A549 (cell line): ENCODE data around the gene ACVR1C. TPM values are rescaled to one million over a fixed set of nuclear protein-coding genes. Genes with fewer than 3 reads are reported as not detected.

Experiments used
- ATAC-seq, 2 experiments: fragments of 200-7000 bp in 1 of 2; fragments of >200 bp in 1 of 2; cut with Nextera tagmentation in 1 of 2; cut with Tn5 transposase in 1 of 2; 3 replicates each; pipeline versions ENCODE4 v1.8.0 to v1.9.1; 2018 to 2020; ENCODE audit warnings: mild to moderate bottlenecking in 1 of 2, moderate library complexity in 1 of 2
- CTCF ChIA-PET: fragments of 300-600 bp; sonication (Branson Sonifier 250); formaldehyde crosslinking; extraction: SDS; loops from one replicate; lab custom pipeline; 2021; ENCODE audit warnings: antibody characterized with exemption, inconsistent platforms; lab: Yijun Ruan, JAX
- POLR2A ChIA-PET: fragments of 350-600 bp; formaldehyde crosslinking; extraction: SDS; loops from one replicate; lab custom pipeline; 2021; ENCODE audit warnings: antibody characterized with exemption, inconsistent platforms; lab: Yijun Ruan, JAX
- DNase-seq, 2 experiments: peaks; one replicate each; pipeline versions ENCODE4 v3.0.0 to v3.0.0-alpha.2; 2011 to 2016; ENCODE audit warnings: low read depth in 1 of 2, low spot score in 1 of 2
- FAIRE-seq: peaks from 2 replicates; lab custom pipeline; 2011; peaks lifted over from hg19 to GRCh38; lab: Jason Lieb, UNC
- H3K27ac ChIP-seq, 2 experiments: fragments of >200 bp; sonication (Bioruptor Twin); formaldehyde crosslinking; 3 replicates each; pipeline ENCODE4 v1.5.1; 2016 to 2017
- H3K4me1 ChIP-seq: fragments of >200 bp; sonication (Bioruptor Twin); formaldehyde crosslinking; 3 replicates; pipeline ENCODE4 v1.6.1; 2016
- H3K4me2 ChIP-seq: fragments of >200 bp; sonication (Bioruptor Twin); formaldehyde crosslinking; 3 replicates; pipeline ENCODE4 v1.6.1; 2016
- H3K4me3 ChIP-seq: fragments of >200 bp; sonication (Bioruptor Twin); formaldehyde crosslinking; 3 replicates; pipeline ENCODE4 v1.5.1; 2016
- H3K9me3 ChIP-seq: fragments of >200 bp; sonication (Bioruptor Twin); formaldehyde crosslinking; 3 replicates; pipeline ENCODE4 v1.6.1; 2016
- BHLHE40 ChIP-seq: IDR thresholded peaks from 2 replicates; pipeline ENCODE4 v1.6.1; 2012; ENCODE audit warnings: low read depth, low read length, inconsistent platforms
- CBX8 ChIP-seq: fragments of 200-600 bp; sonication (generic); IDR thresholded peaks from 2 replicates; pipeline ENCODE4 v1.6.1; 2016
- CHD2 ChIP-seq: fragments of 150-350 bp; IDR thresholded peaks from 2 replicates; pipeline ENCODE4 v1.6.1; 2014; ENCODE audit warnings: low read length; ENCODE audit not compliant: partially characterized antibody
- EHMT2 ChIP-seq: fragments of 200-600 bp; sonication (generic); IDR thresholded peaks from 2 replicates; pipeline ENCODE4 v1.6.1; 2016; ENCODE audit warnings: antibody characterized with exemption, low read depth, mild to moderate bottlenecking, moderate library complexity
- EP300 ChIP-seq, 2 experiments: fragments of >200 bp; sonication (Bioruptor Twin); formaldehyde crosslinking; IDR thresholded peaks; 2 replicates in 1 of 2; 3 replicates in 1 of 2; pipeline ENCODE4 v1.6.1; 2016 to 2017
- FOSL2 ChIP-seq, 2 experiments: fragments of 450-650 bp in 1 of 2; fragments of >200 bp in 1 of 2; sonication (Bioruptor Twin) in 1 of 2; formaldehyde crosslinking; IDR thresholded peaks; 2 replicates each; pipeline versions ENCODE4 v1.5.0 to v1.6.1; 2016 to 2020; ENCODE audit warnings: mild to moderate bottlenecking in 1 of 2, moderate library complexity in 1 of 2
- FOXS1 ChIP-seq: fragments of 250-450 bp; sonication (Bioruptor Pico); IDR thresholded peaks from 2 replicates; pipeline ENCODE4 v1.5.0; 2020; ENCODE audit warnings: mild to moderate bottlenecking, moderate library complexity
- GATA3 ChIP-seq: IDR thresholded peaks from 2 replicates; pipeline ENCODE4 v1.6.1; 2012; ENCODE audit warnings: borderline replicate concordance
- HOXA7 ChIP-seq: fragments of 250-450 bp; sonication (Bioruptor Pico); IDR thresholded peaks from 2 replicates; pipeline ENCODE4 v1.5.0; 2020; ENCODE audit warnings: mild to moderate bottlenecking, moderate library complexity
- HOXB13 ChIP-seq: fragments of 250-450 bp; sonication (Bioruptor Pico); IDR thresholded peaks from 2 replicates; pipeline ENCODE4 v1.5.0; 2020; ENCODE audit warnings: low read depth, mild to moderate bottlenecking, moderate library complexity
- HOXB5 ChIP-seq: fragments of 250-450 bp; sonication (Bioruptor Pico); IDR thresholded peaks from 2 replicates; pipeline ENCODE4 v1.5.0; 2020; ENCODE audit warnings: mild to moderate bottlenecking, moderate library complexity
- NPAS2 ChIP-seq: fragments of 250-450 bp; sonication (Bioruptor Pico); IDR thresholded peaks from 2 replicates; pipeline ENCODE4 v1.8.0; 2022; ENCODE audit warnings: mild to moderate bottlenecking, moderate library complexity, borderline replicate concordance
- POLR2A ChIP-seq: IDR thresholded peaks from 2 replicates; pipeline ENCODE4 v1.6.1; 2012; ENCODE audit warnings: mild to moderate bottlenecking, low read length
- POLR2AphosphoS2 ChIP-seq: conservative IDR thresholded peaks from 2 replicates; pipeline ENCODE4 v1.6.1; 2012; ENCODE audit warnings: low read length, improper control_type of control experiment, inconsistent platforms
- RAD21 ChIP-seq, 2 experiments: fragments of >200 bp in 1 of 2; sonication (Bioruptor Twin) in 1 of 2; formaldehyde crosslinking in 1 of 2; IDR thresholded peaks in 1 of 2; conservative IDR thresholded peaks in 1 of 2; 2 replicates in 1 of 2; 3 replicates in 1 of 2; pipeline ENCODE4 v1.6.1; 2012 to 2018; ENCODE audit warnings: inconsistent platforms in 1 of 2
- RARB ChIP-seq: fragments of 250-450 bp; sonication (Bioruptor Pico); IDR thresholded peaks from 2 replicates; pipeline ENCODE4 v1.8.0; 2021; ENCODE audit warnings: mild to moderate bottlenecking, moderate library complexity
- RFX5 ChIP-seq: fragments of 450-650 bp; IDR thresholded peaks from 2 replicates; pipeline ENCODE4 v1.7.1; 2014; ENCODE audit warnings: antibody characterized with exemption, mild to moderate bottlenecking, moderate library complexity
- RNF2 ChIP-seq: fragments of 200-600 bp; sonication (generic); IDR thresholded peaks from 2 replicates; pipeline ENCODE4 v1.6.1; 2016; ENCODE audit warnings: low read depth, mild to moderate bottlenecking, antibody characterized with exemption, moderate library complexity, borderline replicate concordance
- SREBF2 ChIP-seq: fragments of 450-650 bp; IDR thresholded peaks from 2 replicates; pipeline ENCODE4 v1.6.1; 2014; ENCODE audit warnings: mild to moderate bottlenecking, moderate library complexity
- TFCP2L1 ChIP-seq: fragments of 250-450 bp; sonication (Bioruptor Pico); IDR thresholded peaks from 2 replicates; pipeline ENCODE4 v1.5.0; 2021; ENCODE audit warnings: mild to moderate bottlenecking
- TP53 ChIP-seq: fragments of 250-450 bp; sonication (Bioruptor Pico); IDR thresholded peaks from 2 replicates; pipeline ENCODE4 v1.5.0; 2021; ENCODE audit warnings: mild to moderate bottlenecking, moderate library complexity
- ZFP36 ChIP-seq: fragments of 450-650 bp; IDR thresholded peaks from 2 replicates; pipeline ENCODE4 v1.6.1; 2014; ENCODE audit warnings: borderline replicate concordance; ENCODE audit not compliant: partially characterized antibody
- ZSCAN20 ChIP-seq: fragments of 250-450 bp; sonication (Bioruptor Pico); IDR thresholded peaks from 2 replicates; pipeline ENCODE4 v1.8.0; 2022; ENCODE audit warnings: mild to moderate bottlenecking, moderate library complexity
- WGBS: methylation state at CpG from one replicate; pipeline ENCODE4 v1.1.6; 2017; ENCODE audit errors: missing lambda C conversion rate; 5-methylcytosine and 5-hydroxymethylcytosine counted together
- polyA plus RNA-seq, 4 experiments: library from polyadenylated mRNA; depleted of rRNA in 3 of 4; stranded (reverse); fragments of >200 nt; fragmentation: RNase III in 1 of 4; extraction: RNeasy Plus Mini Kit Qiagen cat#74134 plus additional on column Dnase treatment in 1 of 4; gene quantifications; 2 replicates in 3 of 4; 3 replicates in 1 of 4; pipeline ENCODE4 v1.2.3, GENCODE V29; 2011 to 2017
- TF ChIP-seq, protein P1 (sequence below): fragments of >200 bp; sonication (Bioruptor Twin); formaldehyde crosslinking; IDR thresholded peaks from 2 replicates; pipeline ENCODE4 v1.6.1; 2016
- TF ChIP-seq, protein P2 (sequence below): fragments of 200-600 bp; sonication (generic); IDR thresholded peaks from 2 replicates; pipeline ENCODE4 v1.6.1; 2016; ENCODE audit warnings: antibody characterized with exemption, mild to moderate bottlenecking, moderate library complexity
- TF ChIP-seq, protein P3 (sequence below): IDR thresholded peaks from 2 replicates; pipeline ENCODE4 v1.6.1; 2012
- TF ChIP-seq, protein P4 (sequence below): IDR thresholded peaks from 2 replicates; pipeline ENCODE4 v1.6.1; 2012
- TF ChIP-seq, protein P5 (sequence below): IDR thresholded peaks from 2 replicates; pipeline ENCODE4 v1.6.1; 2012; ENCODE audit warnings: low read depth, borderline replicate concordance
- TF ChIP-seq, protein P6 (sequence below): fragments of >200 bp; sonication (Bioruptor Twin); formaldehyde crosslinking; IDR thresholded peaks from 3 replicates; pipeline ENCODE4 v1.5.1; 2016

ACVR1C gene
- polyA plus RNA-seq, 2 of the 4 experiments (the other 2 are of a cell fraction): 0.06 TPM; not detected in 1

DNA sequence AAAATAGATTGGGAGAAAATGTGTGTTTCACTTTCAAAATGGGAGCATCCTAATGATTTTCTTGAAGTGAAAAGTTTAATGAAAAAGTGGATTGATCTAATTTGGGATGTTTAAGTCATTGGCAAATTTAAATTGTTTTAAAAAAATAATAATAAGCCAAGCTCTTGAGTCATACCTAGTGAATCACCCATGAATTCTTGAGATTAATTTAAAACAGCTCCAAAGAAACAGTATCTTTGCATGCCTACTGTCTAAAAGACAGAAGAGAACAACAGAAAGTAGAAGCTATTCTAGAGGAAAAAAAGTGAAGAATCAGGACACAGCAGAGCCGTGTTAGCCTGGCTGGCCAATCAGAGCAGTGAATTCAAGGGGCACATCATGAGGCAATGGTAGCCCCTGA, 7.7 kb downstream of the ACVR1C start (continued):
- no peak for TF ChIP-seq RNF2
- TF ChIP-seq, all 56 proteins: peak for 0

DNA sequence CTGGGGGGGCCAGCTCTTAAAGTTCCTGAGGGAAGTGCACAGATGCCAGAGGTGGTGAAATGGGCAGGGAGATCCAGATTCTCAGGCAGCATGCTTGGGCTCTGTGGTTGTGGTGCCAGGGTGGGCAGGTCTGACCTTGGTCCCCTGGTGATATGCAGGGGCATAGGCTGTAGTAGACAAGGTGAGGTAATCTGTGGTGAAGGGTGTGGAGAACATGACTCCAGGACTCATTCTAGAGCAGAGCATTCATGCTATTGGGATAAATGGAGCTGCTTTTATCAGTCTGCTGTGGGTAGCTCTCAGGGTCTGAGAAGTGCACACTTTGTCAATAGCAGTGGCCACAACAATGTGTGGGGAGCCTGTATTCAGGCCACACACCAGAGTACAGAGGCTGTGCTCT, 16.9 kb downstream of the ACVR1C start:
- DNase-seq (no peak), ATAC-seq (no peak), FAIRE-seq (no peak)
- Histone ChIP-seq H3K27ac (no peak overlapping the region), H3K9me3 (no peaks in the 10 kb centered on the region), H3K4me2 (no peak overlapping the region), H3K4me3 (no peak overlapping the region), H3K4me1 (no peaks in the 10 kb centered on the region)
- TF ChIP-seq ZSCAN20 (CRISPR knock-in tag): no peak
- POLR2A ChIA-PET: no interaction called here
- CTCF ChIA-PET: no interaction called here

DNA sequence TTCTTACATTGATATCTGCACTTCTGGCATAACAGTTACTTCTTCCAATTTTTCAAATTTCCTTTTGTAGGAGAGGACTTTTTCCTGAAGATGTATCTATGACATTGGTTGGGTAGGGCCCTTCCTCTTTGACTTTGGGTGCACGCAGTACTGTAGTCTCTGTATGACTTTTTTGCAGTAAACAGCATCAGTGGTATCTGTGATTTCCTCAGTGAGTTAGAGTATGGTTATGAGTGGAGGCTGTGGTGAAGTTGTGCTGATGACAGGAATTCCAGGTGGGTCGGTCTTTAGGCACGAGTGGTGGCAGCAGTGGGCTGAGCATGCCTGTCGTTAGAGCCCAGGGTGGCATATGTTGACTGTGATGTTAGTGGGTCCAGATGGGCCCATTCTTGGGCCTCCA, 17.6 kb downstream of the ACVR1C start:
- no peak for FAIRE-seq
- WGBS: 44% methylated on average over 4 of the region's 4 CpGs

DNA sequence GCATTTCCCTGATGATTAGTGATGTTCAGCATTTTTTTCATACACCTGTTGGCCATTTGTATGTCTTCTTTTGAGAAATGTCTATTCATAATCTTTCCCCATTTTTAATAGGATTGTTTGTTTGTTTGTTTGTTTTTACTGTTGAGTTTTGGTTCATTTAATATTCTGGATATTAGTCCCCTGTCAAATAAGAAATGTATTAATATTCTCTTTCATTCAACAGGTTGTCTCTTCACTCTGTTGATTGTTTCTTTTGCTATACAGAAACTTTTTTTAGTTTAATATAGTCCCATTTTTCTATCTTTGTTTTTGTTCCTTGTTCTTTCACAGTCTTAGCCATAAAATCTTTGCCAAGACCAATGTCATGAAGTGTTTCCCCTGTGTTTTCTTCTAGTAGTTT, 22.1 kb downstream of the ACVR1C start:
- H3K4me1 ChIP-seq: no peaks in the 10 kb centered on the region
- no peak overlapping the region for H3K27ac ChIP-seq
- CTCF ChIA-PET: no interaction called here
- TF ChIP-seq GATA3 (no peak), RNF2 (no peak), SREBF2 (no peak), BHLHE40 (no peak), FOXS1 (CRISPR knock-in tag) (no peak), HOXB5 (CRISPR knock-in tag) (no peak), RFX5 (no peak), EP300 (IDR thresholded peaks at IDR 0.05) (no peak), NPAS2 (CRISPR knock-in tag) (no peak), POLR2A (no peak), HOXA7 (CRISPR knock-in tag) (no peak), RAD21 (conservative IDR thresholded peaks at IDR 0.05 in 1 of 2, IDR thresholded peaks at IDR 0.05 in 1 of 2) (no peak), RARB (no peak), TP53 (CRISPR knock-in tag) (no peak)
- TF ChIP-seq, protein P1, sequence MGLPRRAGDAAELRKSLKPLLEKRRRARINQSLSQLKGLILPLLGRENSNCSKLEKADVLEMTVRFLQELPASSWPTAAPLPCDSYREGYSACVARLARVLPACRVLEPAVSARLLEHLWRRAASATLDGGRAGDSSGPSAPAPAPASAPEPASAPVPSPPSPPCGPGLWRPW: no peak
- TF ChIP-seq, protein P2, sequence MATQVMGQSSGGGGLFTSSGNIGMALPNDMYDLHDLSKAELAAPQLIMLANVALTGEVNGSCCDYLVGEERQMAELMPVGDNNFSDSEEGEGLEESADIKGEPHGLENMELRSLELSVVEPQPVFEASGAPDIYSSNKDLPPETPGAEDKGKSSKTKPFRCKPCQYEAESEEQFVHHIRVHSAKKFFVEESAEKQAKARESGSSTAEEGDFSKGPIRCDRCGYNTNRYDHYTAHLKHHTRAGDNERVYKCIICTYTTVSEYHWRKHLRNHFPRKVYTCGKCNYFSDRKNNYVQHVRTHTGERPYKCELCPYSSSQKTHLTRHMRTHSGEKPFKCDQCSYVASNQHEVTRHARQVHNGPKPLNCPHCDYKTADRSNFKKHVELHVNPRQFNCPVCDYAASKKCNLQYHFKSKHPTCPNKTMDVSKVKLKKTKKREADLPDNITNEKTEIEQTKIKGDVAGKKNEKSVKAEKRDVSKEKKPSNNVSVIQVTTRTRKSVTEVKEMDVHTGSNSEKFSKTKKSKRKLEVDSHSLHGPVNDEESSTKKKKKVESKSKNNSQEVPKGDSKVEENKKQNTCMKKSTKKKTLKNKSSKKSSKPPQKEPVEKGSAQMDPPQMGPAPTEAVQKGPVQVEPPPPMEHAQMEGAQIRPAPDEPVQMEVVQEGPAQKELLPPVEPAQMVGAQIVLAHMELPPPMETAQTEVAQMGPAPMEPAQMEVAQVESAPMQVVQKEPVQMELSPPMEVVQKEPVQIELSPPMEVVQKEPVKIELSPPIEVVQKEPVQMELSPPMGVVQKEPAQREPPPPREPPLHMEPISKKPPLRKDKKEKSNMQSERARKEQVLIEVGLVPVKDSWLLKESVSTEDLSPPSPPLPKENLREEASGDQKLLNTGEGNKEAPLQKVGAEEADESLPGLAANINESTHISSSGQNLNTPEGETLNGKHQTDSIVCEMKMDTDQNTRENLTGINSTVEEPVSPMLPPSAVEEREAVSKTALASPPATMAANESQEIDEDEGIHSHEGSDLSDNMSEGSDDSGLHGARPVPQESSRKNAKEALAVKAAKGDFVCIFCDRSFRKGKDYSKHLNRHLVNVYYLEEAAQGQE: no peak
- TF ChIP-seq, protein P3, sequence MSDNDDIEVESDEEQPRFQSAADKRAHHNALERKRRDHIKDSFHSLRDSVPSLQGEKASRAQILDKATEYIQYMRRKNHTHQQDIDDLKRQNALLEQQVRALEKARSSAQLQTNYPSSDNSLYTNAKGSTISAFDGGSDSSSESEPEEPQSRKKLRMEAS: no peak
- TF ChIP-seq, protein P4, sequence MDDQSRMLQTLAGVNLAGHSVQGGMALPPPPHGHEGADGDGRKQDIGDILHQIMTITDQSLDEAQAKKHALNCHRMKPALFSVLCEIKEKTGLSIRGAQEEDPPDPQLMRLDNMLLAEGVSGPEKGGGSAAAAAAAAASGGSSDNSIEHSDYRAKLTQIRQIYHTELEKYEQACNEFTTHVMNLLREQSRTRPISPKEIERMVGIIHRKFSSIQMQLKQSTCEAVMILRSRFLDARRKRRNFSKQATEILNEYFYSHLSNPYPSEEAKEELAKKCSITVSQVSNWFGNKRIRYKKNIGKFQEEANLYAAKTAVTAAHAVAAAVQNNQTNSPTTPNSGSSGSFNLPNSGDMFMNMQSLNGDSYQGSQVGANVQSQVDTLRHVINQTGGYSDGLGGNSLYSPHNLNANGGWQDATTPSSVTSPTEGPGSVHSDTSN: no peak
- TF ChIP-seq, all 56 proteins: peak for 0
- ATAC-seq (no peak), FAIRE-seq (no peak), DNase-seq (no peak)
- H3K9me3 ChIP-seq: no peaks in the 10 kb centered on the region
- H3K4me2 ChIP-seq: no peak overlapping the region
- H3K4me3 ChIP-seq: no peak overlapping the region
- POLR2A ChIA-PET: no interaction called here

More for the DNA sequence above, 17.6 kb downstream of the ACVR1C start:
- Histone ChIP-seq H3K4me3 (no peak overlapping the region), H3K27ac (no peak overlapping the region), H3K9me3 (no peaks in the 10 kb centered on the region), H3K4me1 (no peaks in the 10 kb centered on the region), H3K4me2 (no peak overlapping the region)
- ATAC-seq (no peak), DNase-seq (no peak)
- POLR2A ChIA-PET: no interaction called here
- CTCF ChIA-PET: no interaction called here
- TF ChIP-seq POLR2AphosphoS2 (no peak), EHMT2 (no peak), CHD2 (no peak), ZSCAN20 (CRISPR knock-in tag) (no peak), HOXB5 (CRISPR knock-in tag) (no peak), SREBF2 (no peak), RARB (no peak), FOSL2 (IDR thresholded peaks at IDR 0.05) (no peak), FOSL2 (CRISPR knock-in tag; IDR thresholded peaks at IDR 0.05) (no peak), TFCP2L1 (no peak), HOXB13 (CRISPR knock-in tag) (no peak), EP300 (IDR thresholded peaks at IDR 0.05) (no peak), CBX8 (no peak), ZFP36 (no peak), NPAS2 (CRISPR knock-in tag) (no peak)
- TF ChIP-seq, protein P5, sequence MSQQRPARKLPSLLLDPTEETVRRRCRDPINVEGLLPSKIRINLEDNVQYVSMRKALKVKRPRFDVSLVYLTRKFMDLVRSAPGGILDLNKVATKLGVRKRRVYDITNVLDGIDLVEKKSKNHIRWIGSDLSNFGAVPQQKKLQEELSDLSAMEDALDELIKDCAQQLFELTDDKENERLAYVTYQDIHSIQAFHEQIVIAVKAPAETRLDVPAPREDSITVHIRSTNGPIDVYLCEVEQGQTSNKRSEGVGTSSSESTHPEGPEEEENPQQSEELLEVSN: no peak
- TF ChIP-seq, protein P6, sequence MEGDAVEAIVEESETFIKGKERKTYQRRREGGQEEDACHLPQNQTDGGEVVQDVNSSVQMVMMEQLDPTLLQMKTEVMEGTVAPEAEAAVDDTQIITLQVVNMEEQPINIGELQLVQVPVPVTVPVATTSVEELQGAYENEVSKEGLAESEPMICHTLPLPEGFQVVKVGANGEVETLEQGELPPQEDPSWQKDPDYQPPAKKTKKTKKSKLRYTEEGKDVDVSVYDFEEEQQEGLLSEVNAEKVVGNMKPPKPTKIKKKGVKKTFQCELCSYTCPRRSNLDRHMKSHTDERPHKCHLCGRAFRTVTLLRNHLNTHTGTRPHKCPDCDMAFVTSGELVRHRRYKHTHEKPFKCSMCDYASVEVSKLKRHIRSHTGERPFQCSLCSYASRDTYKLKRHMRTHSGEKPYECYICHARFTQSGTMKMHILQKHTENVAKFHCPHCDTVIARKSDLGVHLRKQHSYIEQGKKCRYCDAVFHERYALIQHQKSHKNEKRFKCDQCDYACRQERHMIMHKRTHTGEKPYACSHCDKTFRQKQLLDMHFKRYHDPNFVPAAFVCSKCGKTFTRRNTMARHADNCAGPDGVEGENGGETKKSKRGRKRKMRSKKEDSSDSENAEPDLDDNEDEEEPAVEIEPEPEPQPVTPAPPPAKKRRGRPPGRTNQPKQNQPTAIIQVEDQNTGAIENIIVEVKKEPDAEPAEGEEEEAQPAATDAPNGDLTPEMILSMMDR: no peak
